Retina (tissue), 1 donor: ENCODE measurements around the gene PLA2G6.

Experiments
- DNase-seq: peaks from one replicate; pipeline ENCODE4 v3.0.0-alpha.2; 2016

The PLA2G6 gene, protein sequence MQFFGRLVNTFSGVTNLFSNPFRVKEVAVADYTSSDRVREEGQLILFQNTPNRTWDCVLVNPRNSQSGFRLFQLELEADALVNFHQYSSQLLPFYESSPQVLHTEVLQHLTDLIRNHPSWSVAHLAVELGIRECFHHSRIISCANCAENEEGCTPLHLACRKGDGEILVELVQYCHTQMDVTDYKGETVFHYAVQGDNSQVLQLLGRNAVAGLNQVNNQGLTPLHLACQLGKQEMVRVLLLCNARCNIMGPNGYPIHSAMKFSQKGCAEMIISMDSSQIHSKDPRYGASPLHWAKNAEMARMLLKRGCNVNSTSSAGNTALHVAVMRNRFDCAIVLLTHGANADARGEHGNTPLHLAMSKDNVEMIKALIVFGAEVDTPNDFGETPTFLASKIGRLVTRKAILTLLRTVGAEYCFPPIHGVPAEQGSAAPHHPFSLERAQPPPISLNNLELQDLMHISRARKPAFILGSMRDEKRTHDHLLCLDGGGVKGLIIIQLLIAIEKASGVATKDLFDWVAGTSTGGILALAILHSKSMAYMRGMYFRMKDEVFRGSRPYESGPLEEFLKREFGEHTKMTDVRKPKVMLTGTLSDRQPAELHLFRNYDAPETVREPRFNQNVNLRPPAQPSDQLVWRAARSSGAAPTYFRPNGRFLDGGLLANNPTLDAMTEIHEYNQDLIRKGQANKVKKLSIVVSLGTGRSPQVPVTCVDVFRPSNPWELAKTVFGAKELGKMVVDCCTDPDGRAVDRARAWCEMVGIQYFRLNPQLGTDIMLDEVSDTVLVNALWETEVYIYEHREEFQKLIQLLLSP

DNA sequence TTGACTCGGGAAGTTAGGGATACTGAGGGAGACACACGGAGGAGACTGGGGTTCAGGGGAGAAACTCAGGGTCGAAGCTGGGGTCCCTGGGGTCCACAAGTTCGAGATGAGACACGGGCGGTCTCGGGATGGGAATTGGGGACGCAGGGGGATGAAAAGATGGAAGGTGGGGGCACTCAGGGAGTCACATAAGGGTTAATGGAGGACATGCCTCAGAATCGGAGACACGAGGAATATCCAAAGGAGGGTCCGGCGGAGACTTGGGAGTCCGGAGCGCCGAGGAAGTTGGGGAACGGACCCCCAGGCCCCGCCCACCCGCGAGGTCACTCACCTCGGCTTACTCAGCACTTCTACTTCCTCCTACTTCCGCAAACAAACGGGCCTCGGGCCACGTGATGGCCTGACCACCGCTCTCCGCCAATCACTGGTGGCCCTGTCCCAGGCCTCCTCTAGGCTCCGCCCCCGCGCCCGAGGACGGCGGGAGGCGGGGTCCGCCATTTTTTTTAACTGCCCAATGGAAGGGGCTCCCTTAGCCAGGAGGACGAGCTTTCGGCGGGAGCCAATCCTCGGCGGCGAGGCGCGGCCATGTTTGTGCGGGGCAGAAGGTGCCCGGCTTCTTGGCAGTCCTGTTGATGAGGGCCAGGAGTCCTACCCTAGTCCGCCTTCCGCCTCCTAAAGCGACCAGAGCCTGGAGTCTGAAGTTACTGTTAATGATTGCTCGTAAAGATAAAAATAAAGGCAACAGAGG is at the start of gene PLA2G6:
PLA2G6 (minus strand) TSS at position 378 of the 748 bp plus-strand sequence. CDS start 12,404 bp downstream, outside the sequence.
- DNase-seq, result peak; percentile 97

DNA sequence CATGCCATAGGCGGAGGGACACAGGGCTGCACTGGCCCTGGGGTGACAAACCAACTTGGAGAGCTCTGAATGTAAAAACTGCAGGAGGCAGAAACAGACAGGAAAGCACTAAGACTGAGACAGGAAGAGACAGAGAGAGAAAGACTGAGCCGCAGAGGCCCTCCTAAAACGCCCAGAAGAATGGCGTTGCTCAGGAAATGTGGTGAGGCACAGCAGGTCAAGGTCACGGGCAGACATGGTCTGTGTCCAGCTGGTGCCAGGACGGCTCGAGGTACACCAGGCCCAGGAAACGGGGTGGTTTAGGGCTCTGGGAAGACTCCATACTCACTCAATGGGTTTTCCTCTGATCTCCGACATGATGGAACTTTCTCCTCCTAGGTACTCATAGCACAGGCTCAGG is 49.3 kb upstream of the PLA2G6 start:
- no peak for DNase-seq

DNA sequence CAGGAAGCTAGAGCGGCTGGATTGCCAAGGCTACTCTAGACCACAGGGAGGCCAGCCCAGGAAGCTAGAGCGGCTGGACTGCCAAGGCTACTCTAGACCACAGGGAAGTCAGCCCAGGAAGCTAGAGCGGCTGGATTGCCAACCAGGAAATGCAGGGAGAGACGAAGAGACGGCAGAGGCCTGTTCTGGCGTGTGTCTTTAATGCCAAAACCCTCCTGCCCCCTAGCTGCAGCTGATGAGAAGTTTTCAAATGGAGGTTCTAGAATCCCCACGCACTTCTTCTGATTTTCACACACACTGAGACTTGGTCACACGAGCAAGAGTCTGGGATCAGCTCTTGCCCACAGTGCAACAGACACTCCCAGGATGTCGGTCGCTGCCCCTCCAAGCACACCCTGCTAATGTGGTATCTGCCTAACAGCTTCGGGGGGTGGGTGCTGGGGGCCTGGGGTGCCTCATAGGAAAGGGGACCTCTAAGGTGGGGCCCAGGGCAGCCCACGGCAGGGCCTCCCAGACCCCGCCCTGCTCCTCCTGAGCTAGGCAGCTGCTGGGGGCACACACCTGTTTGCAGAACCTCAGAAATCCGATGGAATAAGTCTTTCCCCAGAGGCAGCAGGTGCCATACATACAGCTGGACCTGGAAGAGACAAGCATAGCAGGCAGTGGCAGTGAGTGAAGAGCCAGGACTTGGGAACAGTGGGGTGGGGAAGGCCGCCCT is 48.6 kb upstream of the PLA2G6 start:
- DNase-seq, result no peak

DNA sequence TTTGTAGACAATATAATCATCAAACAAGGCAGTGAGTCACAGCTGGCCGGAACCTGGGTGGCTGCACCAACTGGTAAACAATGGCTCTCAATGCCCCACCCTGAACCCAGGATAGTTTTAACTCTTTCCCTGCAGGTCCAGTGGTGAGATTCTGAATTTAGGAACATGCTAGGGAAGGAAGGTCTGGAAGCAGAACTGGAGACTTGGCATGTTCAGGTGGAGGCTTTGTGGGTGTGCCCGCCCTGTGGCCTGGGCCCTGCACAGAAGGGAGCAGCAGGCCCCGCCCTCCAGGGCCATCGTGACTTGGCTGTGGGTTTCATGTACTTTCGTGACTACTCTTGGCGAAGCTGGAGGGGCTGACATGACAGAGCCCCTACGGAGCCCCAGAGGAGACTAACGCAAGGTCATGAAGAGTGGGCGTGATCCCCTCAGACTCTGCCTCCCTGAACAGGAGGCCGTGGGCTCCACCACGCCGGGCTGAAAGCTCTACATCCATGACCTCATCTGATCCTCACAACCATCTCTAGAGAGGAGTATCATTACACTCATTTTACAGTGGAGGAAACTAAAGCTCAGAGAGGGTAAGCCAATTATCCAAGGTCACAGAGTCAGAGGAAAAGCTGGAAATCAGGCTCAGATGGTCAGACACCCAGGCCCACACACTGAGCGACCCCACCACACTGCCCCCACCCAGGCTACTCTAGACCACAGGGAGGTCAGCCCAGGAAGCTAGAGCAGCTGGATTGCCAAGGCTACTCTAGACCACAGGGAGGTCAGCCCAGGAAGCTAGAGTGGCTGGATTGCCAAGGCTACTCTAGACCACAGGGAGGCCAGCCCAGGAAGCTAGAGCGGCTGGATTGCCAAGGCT is 47.5 kb upstream of the PLA2G6 start:
- no peak for DNase-seq

DNA sequence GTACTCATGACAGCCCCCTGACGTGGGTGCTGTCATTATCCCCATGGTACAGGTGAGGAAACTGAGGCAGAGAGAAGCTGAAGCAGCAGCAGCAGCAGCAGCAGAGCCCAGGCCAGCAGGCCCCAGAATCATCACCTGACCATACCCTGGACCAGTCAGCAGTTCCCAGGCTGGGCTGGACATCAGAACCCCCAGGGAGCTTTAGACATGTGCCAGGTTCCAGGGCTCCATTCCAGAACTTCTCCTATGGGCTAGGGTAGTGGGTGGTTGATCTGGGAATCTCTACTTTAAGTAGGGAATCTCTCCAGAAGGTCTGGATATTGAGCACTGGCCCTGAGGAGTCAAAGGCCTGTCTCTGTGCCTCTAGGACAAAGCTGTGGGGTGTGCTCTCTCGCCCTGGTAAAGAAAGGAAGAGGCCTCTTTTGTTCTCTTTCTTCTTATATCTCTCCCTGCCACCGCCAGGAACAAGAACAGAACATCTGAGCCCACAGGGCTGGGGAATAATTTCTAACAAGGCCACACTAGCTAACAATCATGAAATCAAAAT is 46.8 kb upstream of the PLA2G6 start:
- DNase-seq, result no peak

DNA sequence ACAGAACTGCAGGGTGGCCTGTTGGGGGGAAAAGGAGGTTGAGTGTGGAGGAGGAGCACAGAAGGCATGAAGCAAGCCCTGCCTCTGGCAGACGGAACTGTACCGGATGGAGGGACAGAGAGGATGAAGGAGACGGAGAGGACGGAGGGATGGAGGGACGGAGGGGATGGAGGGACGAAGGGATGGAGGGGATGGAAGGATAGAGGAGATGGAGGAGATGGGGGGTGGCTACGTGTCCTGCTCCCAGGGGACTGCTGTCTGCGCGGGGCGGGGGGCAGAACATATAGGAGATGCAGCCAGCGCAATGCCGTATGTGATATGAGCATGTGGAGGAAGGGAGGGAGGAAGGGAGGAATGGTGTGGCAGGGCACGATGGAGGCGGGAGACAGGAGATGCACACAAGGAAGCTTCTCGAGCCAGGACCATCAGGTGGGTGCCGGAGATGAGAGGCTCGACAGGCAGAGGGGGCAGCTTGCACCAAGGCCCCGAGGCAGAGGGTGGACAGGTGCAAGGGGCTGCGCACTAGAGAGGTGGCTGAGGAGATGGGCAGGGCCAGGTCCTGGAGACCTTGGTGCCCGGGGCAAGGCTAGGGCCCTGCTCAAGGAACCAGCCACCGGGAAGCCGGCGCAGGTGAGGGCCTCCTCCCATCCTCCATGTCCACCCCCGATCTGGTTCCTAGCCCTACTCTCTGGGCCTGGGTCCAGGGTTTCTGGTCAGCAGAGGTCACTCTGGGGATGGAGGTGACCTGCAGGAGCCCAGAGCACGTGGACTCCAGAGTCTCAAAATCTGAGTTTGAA is 45.4 kb upstream of the PLA2G6 start:
- no peak for DNase-seq

DNA sequence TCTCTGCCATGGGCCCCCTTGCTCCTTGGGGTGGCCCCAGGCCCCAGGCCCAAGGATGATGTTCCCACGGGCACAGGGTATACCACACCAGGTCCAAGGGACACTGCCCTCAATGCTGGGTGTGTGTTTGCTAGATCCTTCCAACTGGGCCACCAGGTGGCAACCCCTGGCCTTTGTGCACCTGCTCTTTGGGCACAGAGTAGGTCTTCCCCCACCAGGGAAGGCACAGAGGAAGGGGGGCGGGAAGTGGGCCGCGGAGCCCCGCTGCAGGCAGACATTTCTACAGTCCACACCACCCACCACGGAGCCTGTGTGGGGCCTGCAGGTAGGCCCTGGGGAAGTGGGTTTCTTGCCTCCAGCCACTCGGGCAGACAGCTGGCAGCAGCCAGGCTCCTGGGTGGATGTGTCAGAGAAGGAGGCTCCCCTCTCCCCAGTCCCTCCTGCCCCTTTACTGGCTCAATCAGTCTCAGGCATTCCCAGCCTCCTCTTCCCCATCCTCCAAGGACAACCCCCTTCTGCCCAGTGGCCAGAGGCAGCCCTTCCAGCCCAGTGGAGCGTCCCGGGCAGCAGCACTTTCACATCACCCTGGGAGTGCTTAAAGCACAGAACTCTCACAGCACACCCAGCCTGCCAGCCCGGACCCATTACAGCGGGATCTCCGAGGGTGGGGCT is 41.8 kb upstream of the PLA2G6 start:
- DNase-seq, result peak; percentile 42

DNA sequence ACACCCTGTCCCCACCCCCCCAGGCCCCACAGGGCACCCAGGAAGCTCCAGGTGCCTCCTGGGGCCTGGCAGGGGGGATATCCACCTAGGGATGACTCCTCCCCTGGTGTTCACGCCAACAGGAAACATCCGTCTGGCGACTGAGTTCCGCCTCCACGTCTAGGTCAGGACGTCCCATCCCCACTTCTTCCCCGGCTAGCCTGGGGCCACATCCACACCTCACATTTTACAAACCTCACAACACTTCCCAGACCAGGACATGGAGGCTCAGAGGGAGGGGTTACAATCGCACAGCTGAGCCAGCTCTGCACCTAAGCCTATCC is 41.1 kb upstream of the PLA2G6 start:
- DNase-seq, result no peak

DNA sequence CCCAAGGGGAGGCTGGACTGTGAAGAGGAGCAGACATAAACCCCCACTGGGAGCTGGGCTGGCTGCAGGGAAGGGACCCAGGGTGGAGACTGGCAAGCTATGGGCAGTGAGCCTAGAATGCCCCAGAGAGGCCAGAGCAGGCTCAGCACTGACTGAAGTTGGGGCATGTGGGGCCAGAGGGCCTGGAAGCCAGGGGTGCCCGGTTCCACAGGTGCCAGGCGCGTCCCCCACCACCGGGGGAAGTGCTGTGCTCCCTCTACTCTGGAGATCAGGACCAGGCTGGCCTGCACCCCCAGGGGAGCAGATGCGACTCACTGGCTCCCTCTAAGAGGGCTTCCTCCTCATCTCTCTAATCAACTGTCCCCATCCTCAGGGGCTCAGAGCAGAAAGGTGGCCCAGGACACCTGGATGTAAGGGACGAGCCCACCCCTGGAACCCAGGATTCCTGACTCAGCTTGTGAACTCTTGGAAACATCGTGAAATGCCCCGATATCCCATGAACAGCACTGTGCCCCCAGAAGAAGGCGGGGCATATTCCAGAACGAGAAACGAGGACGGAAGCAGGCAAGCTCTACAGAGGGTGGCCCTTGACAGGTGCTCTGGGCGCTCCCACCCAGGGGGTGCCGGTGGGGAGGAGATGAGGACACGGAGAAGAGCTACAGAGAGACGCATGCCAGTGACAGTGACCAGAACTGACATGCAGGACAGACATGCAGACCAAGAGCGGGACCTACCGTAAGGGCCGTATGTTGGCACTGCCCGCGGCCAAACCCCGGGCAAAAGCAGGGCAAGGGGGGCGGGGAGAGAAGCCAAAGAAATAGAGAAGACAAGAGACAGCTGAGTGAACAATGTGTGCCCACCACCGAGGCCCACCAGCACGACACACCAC is 40.5 kb upstream of the PLA2G6 start:
- DNase-seq, result no peak

DNA sequence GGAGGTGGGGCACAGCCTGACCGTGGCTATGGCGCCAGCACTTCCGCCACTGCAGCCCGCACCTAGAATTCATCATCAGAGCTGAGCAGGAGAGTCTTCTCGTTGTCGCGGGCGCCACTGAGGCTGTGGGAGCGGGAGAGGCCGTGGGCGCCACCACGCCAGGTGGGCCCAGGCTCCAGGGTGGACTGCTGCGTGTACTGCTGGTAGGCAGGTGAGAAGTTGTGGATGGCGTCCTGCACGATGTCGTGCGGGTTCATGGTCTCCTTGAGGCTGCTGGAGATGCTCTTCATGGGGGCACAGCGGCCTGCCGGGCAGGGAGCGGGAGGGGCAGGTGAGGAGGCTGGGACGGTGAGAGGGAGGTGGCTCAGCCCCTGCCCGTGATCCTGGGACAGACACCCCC is 39.8 kb upstream of the PLA2G6 start:
- DNase-seq, result no peak

DNA sequence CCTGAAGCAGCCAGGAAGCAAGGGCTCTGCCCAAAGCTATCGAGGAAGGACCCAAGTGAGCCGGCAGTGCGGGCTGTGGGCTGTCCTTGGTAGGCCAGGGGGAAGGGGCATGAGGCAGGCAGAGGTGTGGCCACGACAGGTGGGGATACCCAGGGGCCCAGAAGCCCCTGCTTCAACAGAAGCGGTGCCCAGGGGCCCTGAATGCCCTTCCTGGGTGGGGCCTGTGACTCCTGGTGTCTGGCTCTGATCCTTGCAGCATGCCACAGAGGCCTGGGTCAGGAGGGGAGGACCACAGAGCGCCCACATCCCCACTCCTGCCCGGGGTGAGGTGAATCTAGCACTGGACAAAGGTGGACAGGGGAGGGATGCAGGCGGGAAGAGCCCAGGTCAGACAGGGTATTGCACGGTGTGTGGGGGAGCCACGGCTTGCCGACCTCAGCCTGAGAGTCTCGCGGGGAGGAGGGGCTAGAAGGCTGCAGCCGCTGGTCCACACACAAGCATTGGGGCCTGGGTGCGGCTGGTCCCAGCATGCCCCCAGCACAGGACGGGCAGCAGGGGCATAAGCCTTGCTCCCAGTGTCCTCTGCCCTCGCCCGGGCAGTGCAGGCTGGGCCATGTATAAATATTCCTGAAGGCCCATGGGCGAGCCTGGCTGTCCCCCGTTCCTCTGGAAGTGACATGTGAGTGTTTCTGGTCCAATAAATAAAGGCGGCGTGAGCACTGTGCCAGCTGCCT is 39.2 kb upstream of the PLA2G6 start:
- DNase-seq, result no peak

DNA sequence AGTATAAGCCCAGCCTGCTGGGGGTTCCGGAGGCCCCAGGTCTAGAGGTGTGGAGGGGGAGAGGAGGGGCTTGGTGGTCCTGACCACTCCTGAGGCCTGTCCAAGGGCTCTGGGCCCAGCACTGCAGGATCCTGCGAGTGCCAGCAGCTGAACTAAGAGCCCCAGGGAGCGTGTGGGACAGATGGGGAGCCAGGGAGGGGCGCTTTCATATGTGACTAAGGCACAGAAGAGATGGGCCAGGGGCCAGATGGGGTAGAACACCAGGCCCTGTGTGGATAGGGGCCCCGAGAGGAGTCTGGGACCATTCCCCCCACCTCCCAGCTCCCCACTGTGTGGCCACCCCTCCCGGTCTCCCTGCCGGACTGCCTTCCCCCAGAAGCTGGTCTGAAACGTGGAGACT is 38.5 kb upstream of the PLA2G6 start:
- no peak for DNase-seq

DNA sequence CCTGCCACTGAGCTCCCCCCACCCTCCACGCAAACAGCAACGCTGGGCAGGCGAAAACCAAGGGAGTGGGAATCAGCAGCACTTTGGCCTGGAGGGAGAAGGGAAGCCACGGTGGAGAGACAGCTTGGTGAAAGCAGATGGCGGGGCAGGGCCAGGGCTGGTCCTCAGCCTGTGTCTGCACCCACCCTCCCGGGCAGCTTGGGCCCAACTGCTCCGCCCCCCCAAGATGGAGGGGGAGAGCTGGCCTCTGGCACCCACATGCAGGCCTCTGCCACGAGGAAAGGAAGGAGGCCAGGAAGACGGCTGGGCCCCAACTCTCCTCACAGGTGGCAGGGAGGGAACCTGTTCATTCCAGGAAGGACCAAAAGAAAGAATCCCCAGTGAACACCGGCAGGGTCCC is 38.0 kb upstream of the PLA2G6 start:
- DNase-seq, result peak; percentile 48

DNA sequence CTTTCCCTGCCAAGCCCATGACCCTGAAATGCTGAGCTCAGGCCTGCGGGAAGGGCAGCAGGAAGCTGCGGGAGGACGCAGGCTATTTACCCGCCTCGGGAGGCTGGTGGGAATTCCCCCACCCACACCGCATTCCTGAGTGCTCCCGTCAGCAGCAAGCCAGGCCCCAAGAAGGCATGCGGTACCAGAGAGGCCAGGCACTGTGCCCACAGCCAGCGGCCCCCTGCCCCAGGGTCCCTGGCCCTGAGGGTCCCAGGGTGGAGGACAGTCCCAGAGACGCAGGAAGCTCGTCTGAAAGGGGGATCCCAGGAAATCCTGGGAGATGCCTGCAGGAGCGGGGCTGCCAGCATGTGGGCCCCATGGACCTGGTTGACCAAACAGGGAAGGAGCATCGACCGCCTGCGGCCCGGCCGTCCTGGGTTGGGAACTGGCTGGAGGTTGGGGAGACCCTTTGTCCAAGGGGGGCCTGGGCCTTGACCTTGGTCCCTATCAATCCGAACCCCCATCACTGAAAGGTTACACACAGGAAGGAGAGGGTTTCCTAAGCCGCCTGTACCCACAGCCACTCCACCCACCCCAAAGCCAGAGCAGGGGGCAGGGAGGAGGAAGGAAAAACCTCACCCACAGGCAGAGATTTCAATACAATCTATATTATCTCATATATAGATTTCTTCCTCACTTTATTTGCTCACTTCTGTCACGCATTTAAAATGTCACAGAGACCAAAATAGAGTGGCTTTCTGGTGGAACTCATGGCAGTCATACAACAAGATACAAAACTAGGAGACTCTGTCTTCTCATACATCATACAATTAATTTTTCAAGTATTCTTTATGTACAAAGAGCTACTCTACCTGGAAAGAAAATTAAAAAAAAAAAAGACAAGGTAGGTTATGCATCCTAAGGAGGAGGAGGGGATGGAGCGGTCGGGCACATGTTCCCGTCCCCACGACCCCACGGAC is 37.3 kb upstream of the PLA2G6 start:
- peak; percentile 69 for DNase-seq

DNA sequence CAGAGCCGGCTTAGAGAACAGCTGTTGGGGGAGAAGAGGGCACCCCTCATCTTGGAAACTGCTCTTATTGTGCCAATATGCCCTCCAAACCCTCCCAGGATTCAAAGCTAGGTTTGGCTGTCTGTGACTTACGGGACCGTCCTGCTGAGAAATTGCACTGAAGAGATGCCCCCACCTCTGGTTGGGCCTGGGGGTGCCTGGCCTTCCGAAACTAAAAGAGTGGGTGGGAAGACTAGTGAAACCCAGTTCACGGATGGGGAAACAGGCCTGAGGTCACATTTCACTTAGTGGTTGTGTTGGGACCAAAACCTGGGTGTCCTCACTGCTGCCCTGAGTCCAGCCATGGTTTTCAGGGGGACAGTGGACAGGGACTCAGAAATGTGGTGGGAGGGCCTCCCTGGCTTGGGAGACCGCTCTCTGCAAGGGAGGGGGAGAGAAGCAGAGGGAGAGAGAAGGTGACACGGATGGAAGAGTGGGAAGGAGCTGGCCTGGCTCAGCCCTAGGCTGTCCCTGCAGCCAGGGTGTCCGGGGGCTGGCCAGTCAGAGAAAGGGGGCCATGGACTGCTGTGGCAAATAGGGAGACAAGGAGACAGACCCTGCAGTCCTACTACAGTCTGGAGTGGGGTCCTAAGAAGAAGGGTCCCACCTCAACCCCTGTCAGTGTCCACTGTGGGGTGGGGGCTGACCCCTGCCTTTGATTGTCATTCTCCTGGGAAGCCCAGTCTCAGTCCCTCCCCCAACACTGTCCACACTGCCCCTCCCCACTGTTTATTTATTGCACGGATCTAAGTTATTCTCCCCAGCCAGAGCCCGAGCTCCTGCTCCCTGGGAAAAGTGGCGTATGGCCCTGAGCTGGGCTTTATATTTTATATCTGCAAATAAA is 33.8 kb upstream of the PLA2G6 start:
- DNase-seq, result no peak
